HepG2 (cell line): ENCODE data around the gene EPHB6. TPM values are rescaled to one million over a fixed set of nuclear protein-coding genes. Genes with fewer than 3 reads are reported as not detected.

Source experiments
- FOSL1 ChIP-seq: sonication (generic); formaldehyde crosslinking; IDR thresholded peaks from 2 replicates; pipeline ENCODE4 v1.9.0; 2021; ENCODE audit warnings: missing genetic modification reagents, borderline replicate concordance
- FUBP1 ChIP-seq: sonication (generic); formaldehyde crosslinking; IDR thresholded peaks from 2 replicates; pipeline ENCODE4 v1.5.1; 2020; ENCODE audit warnings: missing genetic modification reagents, mild to moderate bottlenecking, borderline replicate concordance
- KLF16 ChIP-seq, 2 experiments: sonication (generic) in 1 of 2; formaldehyde crosslinking in 1 of 2; IDR thresholded peaks; 2 replicates each; pipeline versions ENCODE4 v1.6.1 to v1.8.0; 2016 to 2023; ENCODE audit warnings: missing genetic modification reagents in 2 of 2, missing compliant biosample characterization in 1 of 2
- MAZ ChIP-seq, 2 experiments: sonication (generic) in 1 of 2; formaldehyde crosslinking in 1 of 2; IDR thresholded peaks; 2 replicates each; pipeline versions ENCODE4 v1.5.0 to v1.6.1; 2012 to 2020; ENCODE audit warnings: low read depth in 2 of 2, mild to moderate bottlenecking in 2 of 2, borderline replicate concordance in 1 of 2, improper control_type of control experiment in 1 of 2, low read length in 1 of 2, missing genetic modification reagents in 1 of 2, moderate library complexity in 1 of 2
- REXO4 ChIP-seq: sonication (generic); formaldehyde crosslinking; IDR thresholded peaks from 2 replicates; pipeline ENCODE4 v1.8.0; 2022; ENCODE audit warnings: missing genetic modification reagents, mild to moderate bottlenecking, borderline replicate concordance
- TCF7 ChIP-seq: sonication (generic); IDR thresholded peaks from 2 replicates; pipeline ENCODE4 v1.6.1; 2016; ENCODE audit warnings: antibody characterized with exemption, low read depth
- XBP1 ChIP-seq: sonication (generic); formaldehyde crosslinking; IDR thresholded peaks from 2 replicates; pipeline ENCODE4 v1.5.0; 2020; ENCODE audit warnings: missing genetic modification reagents
- ZNF12 ChIP-seq: sonication (generic); formaldehyde crosslinking; IDR thresholded peaks from 2 replicates; pipeline ENCODE4 v1.5.0; 2020; ENCODE audit warnings: missing genetic modification reagents
- ZNF318 ChIP-seq: sonication (generic); formaldehyde crosslinking; IDR thresholded peaks from 2 replicates; pipeline ENCODE4 v1.4.0; 2020; ENCODE audit warnings: mild to moderate bottlenecking, missing genetic modification reagents
- ZNF609 ChIP-seq: sonication (generic); formaldehyde crosslinking; IDR thresholded peaks from 2 replicates; pipeline ENCODE4 v1.4.0; 2020; ENCODE audit warnings: mild to moderate bottlenecking, missing genetic modification reagents, borderline replicate concordance
- ZNF7 ChIP-seq: IDR thresholded peaks from 2 replicates; pipeline ENCODE4 v1.6.1; 2016; ENCODE audit warnings: missing biosample characterization, missing genetic modification reagents
- polyA plus RNA-seq, 8 experiments: library from polyadenylated mRNA; depleted of rRNA in 3 of 8; stranded (reverse) in 7 of 8; unstranded in 1 of 8; fragments of >200 nt; fragmentation: Illumina TruSeq in 4 of 8; extraction: Trizol in 4 of 8; gene quantifications; 2 replicates each; pipeline versions ENCODE4 v1.2.1 to v1.2.3, GENCODE V29; 2011 to 2016; ENCODE audit warnings: low read depth in 4 of 8, missing spikeins in 1 of 8, mixed read lengths in 1 of 8; ENCODE audit not compliant: insufficient read depth in 1 of 8
- total RNA-seq, 5 experiments: library from RNA; depleted of rRNA; stranded (reverse); fragments of >200 nt; fragmentation: Illumina TruSeq; extraction: Trizol; gene quantifications; 2 replicates each; pipeline ENCODE4 v1.2.3, GENCODE V29; 2016; ENCODE audit warnings: low read depth in 1 of 5

The EPHB6 gene
- total and polyA plus RNA-seq, 2 of the 13 experiments (the other 11 are each of a cell fraction or from before 2014, with no cell fraction given) = not detected

GRCh38 chr7:142859411-142859810, 4.5 kb downstream of the EPHB6 start (continued):
- no peak for TF ChIP-seq ZNF318 (CRISPR knock-in tag)
- no peak for TF ChIP-seq FUBP1 (CRISPR knock-in tag)
- TF ChIP-seq TCF7 = no peak
- no peak for TF ChIP-seq REXO4
- no peak for TF ChIP-seq FOSL1 (CRISPR knock-in tag)
- TF ChIP-seq ZNF609 (CRISPR knock-in tag) = no peak
- no peak for TF ChIP-seq ZNF12 (CRISPR knock-in tag)
- no peak for TF ChIP-seq MAZ (IDR thresholded peaks at IDR 0.05; ENCODE audit: borderline replicate concordance, low read depth, low read length)
- no peak for TF ChIP-seq MAZ (CRISPR knock-in tag; IDR thresholded peaks at IDR 0.05; ENCODE audit: low read depth)
- no peak for TF ChIP-seq ZNF7 (CRISPR knock-in tag)
- no peak for TF ChIP-seq KLF16 (CRISPR knock-in tag; IDR thresholded peaks at IDR 0.05)
- TF ChIP-seq XBP1 = no peak
